ENCODE results near the gene PCDHGB4.

Gene PCDHGB4

GRCh38 chr5:141437221-141437620 lies 49.7 kb downstream of the PCDHGB4 start:
- H3K36me3 ChIP-seq (ENCODE audit: control insufficient read depth, insufficient read depth, low read length): no peaks in the 10 kb centered on the region
- no peaks in the 10 kb centered on the region for H3K4me1 ChIP-seq
- no peak overlapping the region for H3K9ac ChIP-seq
- H3K4me3 ChIP-seq (ENCODE audit: low read depth, low read length): no peak overlapping the region
- H3K79me2 ChIP-seq: peaks cover 10% of the 10 kb centered on the region
- no peak overlapping the region for H2AFZ ChIP-seq
- H3K9me3 ChIP-seq (ENCODE audit: control insufficient read depth, low read length): no peaks in the 10 kb centered on the region
- no peak overlapping the region for H3K27ac ChIP-seq
- TF ChIP-seq, protein P1, sequence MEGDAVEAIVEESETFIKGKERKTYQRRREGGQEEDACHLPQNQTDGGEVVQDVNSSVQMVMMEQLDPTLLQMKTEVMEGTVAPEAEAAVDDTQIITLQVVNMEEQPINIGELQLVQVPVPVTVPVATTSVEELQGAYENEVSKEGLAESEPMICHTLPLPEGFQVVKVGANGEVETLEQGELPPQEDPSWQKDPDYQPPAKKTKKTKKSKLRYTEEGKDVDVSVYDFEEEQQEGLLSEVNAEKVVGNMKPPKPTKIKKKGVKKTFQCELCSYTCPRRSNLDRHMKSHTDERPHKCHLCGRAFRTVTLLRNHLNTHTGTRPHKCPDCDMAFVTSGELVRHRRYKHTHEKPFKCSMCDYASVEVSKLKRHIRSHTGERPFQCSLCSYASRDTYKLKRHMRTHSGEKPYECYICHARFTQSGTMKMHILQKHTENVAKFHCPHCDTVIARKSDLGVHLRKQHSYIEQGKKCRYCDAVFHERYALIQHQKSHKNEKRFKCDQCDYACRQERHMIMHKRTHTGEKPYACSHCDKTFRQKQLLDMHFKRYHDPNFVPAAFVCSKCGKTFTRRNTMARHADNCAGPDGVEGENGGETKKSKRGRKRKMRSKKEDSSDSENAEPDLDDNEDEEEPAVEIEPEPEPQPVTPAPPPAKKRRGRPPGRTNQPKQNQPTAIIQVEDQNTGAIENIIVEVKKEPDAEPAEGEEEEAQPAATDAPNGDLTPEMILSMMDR (IDR thresholded peaks at IDR 0.05): no peak
- H3K27me3 ChIP-seq (ENCODE audit: control insufficient read depth, insufficient read depth, low read length): no peaks in the 10 kb centered on the region
- no peak overlapping the region for H3K4me2 ChIP-seq (ENCODE audit: low read length)

GRCh38 chr5:141439411-141440141 lies 52.1 kb downstream of the PCDHGB4 start:
- Histone ChIP-seq H3K36me3 (ENCODE audit: control insufficient read depth, insufficient read depth, low read length) (no peaks in the 10 kb centered on the region), H3K9me3 (ENCODE audit: control insufficient read depth, low read length) (no peaks in the 10 kb centered on the region), H3K4me3 (ENCODE audit: low read depth, low read length) (no peak overlapping the region), H2AFZ (no peak overlapping the region), H3K4me1 (no peaks in the 10 kb centered on the region), H3K79me2 (peaks cover 10% of the 10 kb centered on the region), H3K27me3 (ENCODE audit: control insufficient read depth, insufficient read depth, low read length) (no peaks in the 10 kb centered on the region), H3K27ac (no peak overlapping the region), H3K4me2 (ENCODE audit: low read length) (no peak overlapping the region), H3K9ac (no peak overlapping the region)
- TF ChIP-seq, protein P1 (IDR thresholded peaks at IDR 0.05): no peak

Measured in parathyroid adenoma (tissue), 2 donors.